Tibial nerve (tissue), 4 donors: Measurements from ENCODE around the gene OR51Q1.

Source experiments
- EP300 ChIP-seq, 2 donors: sonication (generic); formaldehyde crosslinking; IDR thresholded peaks; one replicate each; pipeline ENCODE4 v1.6.1; 2017; ENCODE audit warnings: antibody characterized with exemption in 2 of 2, mild to moderate bottlenecking in 1 of 2
- POLR2A ChIP-seq, 2 donors: fragments of 450-650 bp; IDR thresholded peaks; one replicate each; pipeline ENCODE4 v1.6.1; 2017; ENCODE audit warnings: antibody characterized with exemption in 2 of 2, mild to moderate bottlenecking in 2 of 2, moderate library complexity in 2 of 2
- TF ChIP-seq, protein P1 (sequence below), 5 experiments: fragments of 200-600 bp in 3 of 5; fragments of 450-650 bp in 2 of 5; sonication (generic) in 3 of 5; IDR thresholded peaks; one replicate each; pipeline ENCODE4 v1.5.1; 2016 to 2019; ENCODE audit warnings: antibody characterized with exemption in 5 of 5, mild to moderate bottlenecking in 3 of 5, moderate library complexity in 2 of 5

- TF ChIP-seq EP300 (IDR thresholded peaks at IDR 0.05) (no peak), POLR2A (IDR thresholded peaks at IDR 0.05) (no peak)
- TF ChIP-seq, protein P1, sequence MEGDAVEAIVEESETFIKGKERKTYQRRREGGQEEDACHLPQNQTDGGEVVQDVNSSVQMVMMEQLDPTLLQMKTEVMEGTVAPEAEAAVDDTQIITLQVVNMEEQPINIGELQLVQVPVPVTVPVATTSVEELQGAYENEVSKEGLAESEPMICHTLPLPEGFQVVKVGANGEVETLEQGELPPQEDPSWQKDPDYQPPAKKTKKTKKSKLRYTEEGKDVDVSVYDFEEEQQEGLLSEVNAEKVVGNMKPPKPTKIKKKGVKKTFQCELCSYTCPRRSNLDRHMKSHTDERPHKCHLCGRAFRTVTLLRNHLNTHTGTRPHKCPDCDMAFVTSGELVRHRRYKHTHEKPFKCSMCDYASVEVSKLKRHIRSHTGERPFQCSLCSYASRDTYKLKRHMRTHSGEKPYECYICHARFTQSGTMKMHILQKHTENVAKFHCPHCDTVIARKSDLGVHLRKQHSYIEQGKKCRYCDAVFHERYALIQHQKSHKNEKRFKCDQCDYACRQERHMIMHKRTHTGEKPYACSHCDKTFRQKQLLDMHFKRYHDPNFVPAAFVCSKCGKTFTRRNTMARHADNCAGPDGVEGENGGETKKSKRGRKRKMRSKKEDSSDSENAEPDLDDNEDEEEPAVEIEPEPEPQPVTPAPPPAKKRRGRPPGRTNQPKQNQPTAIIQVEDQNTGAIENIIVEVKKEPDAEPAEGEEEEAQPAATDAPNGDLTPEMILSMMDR (IDR thresholded peaks at IDR 0.05) = no peak
Observed at GRCh38 chr11:5394091-5394490, 27.8 kb upstream of the OR51Q1 start.
